K562 (cell line): Measurements from ENCODE around the gene POLR1C. TPM values are rescaled to one million over a fixed set of nuclear protein-coding genes. Genes with fewer than 3 reads are reported as not detected.
A peak's percentile ranks its signal among the peaks of the same experiment; 100 is the strongest.

Experiments
- ATF1 ChIP-seq, 2 experiments: fragments of 450-650 bp in 1 of 2; IDR thresholded peaks; 2 replicates each; pipeline ENCODE4 v1.6.1; 2016; ENCODE audit warnings: missing compliant biosample characterization in 1 of 2, missing genetic modification characterization in 1 of 2
- CHD2 ChIP-seq: IDR thresholded peaks from 2 replicates; pipeline ENCODE4 v1.6.1; 2011; ENCODE audit warnings: low read depth, low read length
- ELF1 ChIP-seq: fragments of 200-800 bp; sonication (Bioruptor generic); IDR thresholded peaks from 2 replicates; pipeline ENCODE4 v1.6.1; 2016; ENCODE audit warnings: missing genetic modification characterization, missing compliant biosample characterization
- ESRRA ChIP-seq: fragments of 450-650 bp; IDR thresholded peaks from 2 replicates; pipeline ENCODE4 v1.6.1; 2014; ENCODE audit warnings: low read depth, mild to moderate bottlenecking, moderate library complexity, borderline replicate concordance
- HCFC1 ChIP-seq: IDR thresholded peaks from 2 replicates; pipeline ENCODE4 v1.6.1; 2012; ENCODE audit warnings: low read depth, low read length, improper control_type of control experiment
- JUND ChIP-seq, 2 experiments: IDR thresholded peaks; 2 replicates in 1 of 2; 3 replicates in 1 of 2; pipeline ENCODE4 v1.6.1; 2011; ENCODE audit warnings: borderline replicate concordance in 2 of 2, low read depth in 2 of 2, low read length in 2 of 2, improper control_type of control experiment in 1 of 2, missing biosample characterization in 1 of 2, missing genetic modification characterization in 1 of 2, missing genetic modification reagents in 1 of 2
- MCM3 ChIP-seq: fragments of 450-650 bp; IDR thresholded peaks from 2 replicates; pipeline ENCODE4 v1.6.1; 2016
- PML ChIP-seq: IDR thresholded peaks from 2 replicates; pipeline ENCODE4 v1.6.1; 2012; ENCODE audit warnings: low read length, inconsistent platforms
- POLR2B ChIP-seq: fragments of 450-650 bp; IDR thresholded peaks from 2 replicates; pipeline ENCODE4 v1.6.1; 2018; ENCODE audit warnings: low read depth; ENCODE audit not compliant: partially characterized antibody
- PTRF ChIP-seq: fragments of 450-650 bp; IDR thresholded peaks from 2 replicates; pipeline ENCODE4 v1.6.1; 2016; ENCODE audit warnings: mild to moderate bottlenecking, missing genetic modification characterization, missing compliant biosample characterization
- RBBP5 ChIP-seq: fragments of 200-600 bp; sonication (generic); IDR thresholded peaks from 2 replicates; pipeline ENCODE4 v1.6.1; 2012; ENCODE audit warnings: borderline replicate concordance, mild to moderate bottlenecking, low read length, control low read depth, inconsistent platforms; ENCODE audit not compliant: insufficient read depth, poor library complexity, severe bottlenecking
- SMARCE1 ChIP-seq: fragments of 450-650 bp; IDR thresholded peaks from 2 replicates; pipeline ENCODE4 v1.7.1; 2016; ENCODE audit warnings: mild to moderate bottlenecking
- VEZF1 ChIP-seq: fragments of 200-800 bp; sonication (Bioruptor generic); IDR thresholded peaks from 2 replicates; pipeline ENCODE4 v1.6.1; 2017; ENCODE audit warnings: missing genetic modification characterization, missing compliant biosample characterization
- ZBTB26 ChIP-seq: fragments of 450-650 bp; formaldehyde crosslinking; IDR thresholded peaks from 2 replicates; pipeline ENCODE4 v1.4.0; 2022; ENCODE audit warnings: missing genetic modification characterization
- ZBTB5 ChIP-seq: fragments of 450-650 bp; IDR thresholded peaks from 2 replicates; pipeline ENCODE4 v1.6.1; 2017; ENCODE audit warnings: antibody characterized with exemption
- ZHX1 ChIP-seq: fragments of 150-350 bp; conservative IDR thresholded peaks from 2 replicates; pipeline ENCODE4 v1.6.1; 2014; ENCODE audit warnings: low read length
- ZKSCAN1 ChIP-seq: fragments of 150-350 bp; IDR thresholded peaks from 2 replicates; pipeline ENCODE4 v1.6.1; 2016; ENCODE audit warnings: low read depth, low read length
- ZNF384 ChIP-seq: IDR thresholded peaks from 2 replicates; pipeline ENCODE4 v1.6.1; 2012; ENCODE audit warnings: low read depth, low read length, improper control_type of control experiment
- ZNF511 ChIP-seq: sonication (generic); formaldehyde crosslinking; IDR thresholded peaks from 2 replicates; pipeline ENCODE4 v1.8.0; 2022; ENCODE audit warnings: mild to moderate bottlenecking, missing genetic modification reagents
- polyA plus RNA-seq, 8 experiments: library from polyadenylated mRNA; depleted of rRNA in 4 of 8; stranded (reverse) in 5 of 8; unstranded in 3 of 8; fragments of >200 nt; fragmentation: Nextera tagmentation in 2 of 8; fragmentation: Illumina TruSeq in 1 of 8; extraction: Ambion mirVana in 2 of 8; extraction: Trizol in 1 of 8; gene quantifications; 2 replicates each; pipeline versions ENCODE4 v1.2.1 to v1.2.3, GENCODE V29; 2011 to 2014; ENCODE audit warnings: inconsistent platforms in 1 of 8, missing spikeins in 1 of 8
- total RNA-seq, 7 experiments: library from RNA; depleted of rRNA in 6 of 7; stranded (reverse); fragments of >200 nt in 6 of 7; fragmentation: Illumina TruSeq in 2 of 7; extraction: Trizol in 2 of 7; gene quantifications; 2 replicates each; pipeline versions ENCODE4 v1.2.1 to v1.2.3, GENCODE V29; 2011 to 2021; ENCODE audit warnings: low replicate concordance in 1 of 7

POLR1C gene
- total and polyA plus RNA-seq, 9 of the 15 experiments (the other 6 are each of a cell fraction or from before 2014, with no cell fraction given), result 83.5 to 429 (median 120) TPM

GRCh38 chr6:43516697-43517504 lies at the start of gene POLR1C, which contains the start of gene YIPF3 (continued):
- TF ChIP-seq ZBTB5 (0 out of 2 replicates have a peak, but pooled peaks have one; percentile 19), PTRF (tag) (no peak), ZNF511 (CRISPR knock-in tag) (peak; percentile 28; the same call in 1 of the 2 replicates), PML (peak; percentile 72; the same call in 1 of the 2 replicates), POLR2B (peak; percentile 97), VEZF1 (CRISPR knock-in tag) (peak; percentile 83), JUND (IDR thresholded peaks at IDR 0.05; ENCODE audit: borderline replicate concordance, low read depth, low read length) (peak; percentile 61), JUND (tag; IDR thresholded peaks at IDR 0.05; ENCODE audit: borderline replicate concordance, low read depth, low read length) (peak; percentile 38; the same call in 1 of the 3 replicates), RBBP5 (peak; percentile 59), MCM3 (no peak), ZBTB26 (CRISPR knock-in tag) (no peak), ZKSCAN1 (0 out of 2 replicates have a peak, but pooled peaks have one; percentile 5), HCFC1 (peak; percentile 81), ZNF384 (no peak), CHD2 (peak; percentile 97), ATF1 (CRISPR knock-in tag; IDR thresholded peaks at IDR 0.05) (no peak), ATF1 (tag; IDR thresholded peaks at IDR 0.05) (peak; percentile 76), SMARCE1 (0 out of 2 replicates have a peak, but pooled peaks have one; percentile 28), ELF1 (tag) (peak; percentile 93), ZHX1 (peak; percentile 92; the same call in 1 of the 2 replicates), ESRRA (peak; percentile 63)
